Frontal cortex (tissue), 4 donors: ENCODE measurements around the gene NOPCHAP1. TPM values are rescaled to one million over a fixed set of nuclear protein-coding genes. Genes with fewer than 3 reads are reported as not detected.
"Not testable (repeated sequence)": the region's sequence is repeated elsewhere in the genome, so short reads cannot be mapped to it uniquely, and the experiment has no call there.

ENCODE experiments used
- DNase-seq, 2 donors: peaks; one replicate each; pipeline ENCODE4 v3.0.0; 2012; ENCODE audit warnings: low spot score in 2 of 2
- FAIRE-seq: peaks from 2 replicates; lab custom pipeline; 2012; peaks lifted over from hg19 to GRCh38; lab: Jason Lieb, UNC
- total RNA-seq: library from RNA; depleted of rRNA; stranded (reverse); fragments of >200 nt; gene quantifications from one replicate; pipeline ENCODE4 v1.2.3, GENCODE V29; 2014
- donor health status: control.
- donor health status: control.
- donor health status: control.

NOPCHAP1 gene
- total RNA-seq, 1 donor from 2014 or later: 12.6 TPM

DNA sequence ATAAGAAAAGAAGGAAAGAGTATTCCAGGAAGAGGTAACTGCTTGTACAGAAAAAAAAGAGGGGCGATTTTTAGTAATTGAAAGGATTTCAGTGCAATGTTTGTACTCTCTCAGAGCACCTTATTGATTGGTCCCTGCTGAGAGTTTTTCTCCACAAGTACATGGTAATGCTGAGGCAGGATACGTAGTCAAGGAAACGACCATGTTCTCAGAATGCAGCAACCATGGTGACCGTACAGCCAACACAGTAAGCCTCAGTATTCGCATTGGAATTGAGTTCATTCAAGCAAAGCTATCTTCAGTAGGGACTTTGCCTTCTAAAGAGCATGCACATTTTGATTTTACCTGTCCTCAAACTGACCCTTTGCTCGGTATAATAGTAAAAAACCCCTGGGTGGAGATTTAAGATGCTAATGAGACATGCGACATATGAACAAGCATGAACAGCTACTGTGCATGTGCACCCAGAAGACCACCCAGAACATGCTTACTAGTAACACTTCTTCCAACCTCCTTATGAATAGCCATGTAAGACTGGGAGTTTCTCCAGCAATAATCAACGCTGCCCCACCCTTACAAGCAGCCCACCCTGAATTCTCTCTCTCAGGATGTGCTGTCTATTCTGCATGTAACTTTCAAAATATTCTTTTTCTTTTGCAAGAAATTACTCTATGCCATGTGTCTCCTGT, 21.8 kb upstream of the NOPCHAP1 start:
- FAIRE-seq (no peak), DNase-seq (no peak)

- FAIRE-seq: no peak
- no peak for DNase-seq
Observed at GRCh38 chr12:104964856-104965205, 21.3 kb upstream of the NOPCHAP1 start.

DNA sequence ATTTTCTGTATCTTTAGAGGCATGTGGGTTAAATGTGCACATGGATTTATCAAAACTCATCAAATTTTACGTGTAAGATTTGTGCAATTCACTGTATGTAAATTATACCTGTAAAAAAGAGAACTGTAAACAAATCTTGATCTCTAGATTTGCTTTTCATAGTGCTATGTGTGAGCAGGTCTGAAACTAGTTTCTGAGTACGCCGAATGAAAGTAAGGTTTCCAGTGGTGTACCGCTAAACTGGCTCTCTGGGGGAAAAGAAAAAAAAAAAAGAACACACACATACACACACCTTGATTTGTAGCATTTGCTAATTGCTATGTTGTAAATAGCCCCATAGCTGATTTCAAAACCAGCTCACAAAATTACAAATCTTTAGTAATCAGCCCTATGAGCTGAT, 19.4 kb upstream of the NOPCHAP1 start:
- DNase-seq: no peak

DNA sequence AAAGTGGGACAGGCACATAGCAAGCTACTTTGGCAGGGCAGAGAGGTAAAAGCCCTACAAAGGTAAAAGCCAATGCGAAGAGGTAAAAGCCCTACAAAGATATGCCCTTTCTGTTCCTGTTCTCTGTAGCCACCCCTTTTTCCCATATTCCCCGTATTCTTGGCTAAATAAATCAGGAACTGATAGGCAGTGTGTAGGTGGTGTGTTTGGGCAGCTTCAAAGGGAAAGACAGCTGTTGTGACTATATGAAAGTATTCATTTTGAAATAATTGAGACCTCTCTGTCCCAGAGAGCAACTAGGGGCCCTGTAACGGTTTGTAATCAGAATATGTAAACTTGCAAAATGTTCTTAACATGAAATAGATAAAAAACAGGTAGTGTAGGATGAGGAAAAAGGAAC, 16.8 kb upstream of the NOPCHAP1 start:
- DNase-seq (no peak), FAIRE-seq (no peak)

More for the DNA sequence above, 19.4 kb upstream of the NOPCHAP1 start:
- no peak for FAIRE-seq

DNA sequence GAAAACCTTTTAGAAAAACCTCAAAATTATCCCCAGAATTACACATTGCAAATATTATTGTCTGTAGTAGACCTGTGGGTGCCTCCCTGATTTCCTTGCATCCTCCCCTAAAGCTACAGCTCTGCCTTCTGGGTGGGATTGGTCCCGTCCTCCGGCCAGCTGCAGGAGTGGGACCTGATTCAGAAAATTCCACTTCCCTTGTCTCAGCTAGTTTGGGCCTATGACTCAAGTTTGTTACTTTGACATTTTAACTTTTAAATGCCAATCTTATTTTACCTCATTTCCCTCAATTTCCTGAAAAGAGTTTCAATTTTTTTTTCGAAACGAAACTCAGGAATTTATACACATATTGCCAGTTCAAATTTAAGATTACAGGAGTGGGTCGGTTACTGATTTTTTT, 14.8 kb upstream of the NOPCHAP1 start:
- no peak for FAIRE-seq
- no peak for DNase-seq

GRCh38 chr12:104973250-104973649, 12.9 kb upstream of the NOPCHAP1 start:
- no peak for FAIRE-seq
- no peak for DNase-seq

DNA sequence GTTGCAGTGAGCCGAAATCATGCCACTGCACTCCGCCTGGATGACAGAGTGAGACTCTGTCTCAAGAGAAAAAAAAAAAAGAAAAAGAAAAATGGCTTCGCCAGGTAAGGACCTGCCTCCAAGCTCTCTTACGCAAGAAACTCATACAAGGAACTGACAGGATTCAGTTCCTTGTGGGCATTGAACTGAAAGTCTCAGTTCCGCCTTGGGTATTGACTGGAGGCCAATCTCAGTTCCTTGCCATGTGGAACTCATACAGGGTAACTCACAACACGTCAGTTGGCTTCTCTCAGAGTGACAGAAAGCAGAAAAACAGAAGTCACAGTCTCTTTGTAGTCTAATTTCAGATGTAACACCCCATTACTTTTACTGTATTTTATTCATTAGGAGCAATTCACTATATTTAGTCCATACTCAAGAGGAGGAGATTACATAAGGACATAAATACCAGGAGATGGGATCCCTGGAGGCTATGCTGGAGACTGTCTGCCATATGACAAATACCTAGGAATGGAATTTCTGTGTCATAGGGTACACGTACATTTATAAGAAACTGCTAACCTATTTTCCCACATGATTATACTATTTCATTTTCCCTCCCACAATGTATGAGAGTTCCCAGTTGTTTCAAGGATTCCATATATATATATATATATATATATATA, 11.4 kb upstream of the NOPCHAP1 start:
- no peak for FAIRE-seq
- no peak for DNase-seq

GRCh38 chr12:104975587-104976343, 10.4 kb upstream of the NOPCHAP1 start:
- no peak for DNase-seq
- FAIRE-seq: no peak

GRCh38 chr12:104976703-104977102, 9.4 kb upstream of the NOPCHAP1 start:
- FAIRE-seq: no peak
- no peak for DNase-seq

DNA sequence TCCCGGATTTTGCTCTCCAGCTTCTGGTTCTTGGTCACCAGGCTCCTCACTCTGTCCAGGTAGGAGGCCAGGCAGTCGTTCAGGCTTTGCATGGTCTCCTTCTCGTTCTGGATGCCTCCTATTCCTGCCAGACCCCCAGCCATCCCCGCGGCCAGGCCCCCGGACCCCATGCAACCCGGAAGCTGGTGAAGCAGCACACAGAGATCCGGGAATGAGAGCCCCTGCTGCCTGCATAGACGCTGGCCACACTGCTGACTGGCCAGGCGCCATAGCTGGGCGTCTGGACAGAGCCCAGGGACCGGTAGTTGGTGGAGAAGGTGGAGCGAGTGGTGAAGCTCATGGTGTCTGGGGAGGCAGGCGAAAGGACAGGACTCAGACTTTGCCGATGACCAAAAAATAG, 8.4 kb upstream of the NOPCHAP1 start:
- not testable (repeated sequence) for DNase-seq, FAIRE-seq

GRCh38 chr12:104985206-104985605, 910 bp upstream of the NOPCHAP1 start:
- DNase-seq (no peak), FAIRE-seq (no peak)

DNA sequence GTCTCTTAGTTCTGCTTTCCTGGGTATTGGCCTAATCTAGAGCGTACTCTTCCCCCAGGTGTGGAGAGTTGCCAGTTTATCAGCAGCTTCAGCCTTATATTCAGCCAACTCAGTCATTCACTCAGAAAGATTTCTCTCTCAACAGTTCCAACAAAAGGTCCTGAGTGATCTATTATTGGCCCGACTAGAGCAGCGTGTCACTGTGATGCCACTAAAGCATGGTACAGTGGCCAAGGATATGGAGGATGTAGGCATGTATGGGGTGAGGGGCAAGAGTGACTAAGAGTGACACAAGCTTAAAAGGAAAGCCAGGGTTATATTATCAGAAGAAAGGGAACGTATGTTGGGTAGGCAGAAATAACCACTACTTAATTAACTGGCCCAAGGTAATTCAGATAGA, 4.8 kb downstream of the NOPCHAP1 start:
- FAIRE-seq: no peak
- no peak for DNase-seq

GRCh38 chr12:104991565-104992128, 5.5 kb downstream of the NOPCHAP1 start:
- FAIRE-seq (no peak), DNase-seq (no peak)

GRCh38 chr12:104994336-104994735, 8.2 kb downstream of the NOPCHAP1 start:
- FAIRE-seq (no peak), DNase-seq (no peak)

- no peak for FAIRE-seq
- DNase-seq: no peak
Observed at GRCh38 chr12:104997541-104997940, 11.4 kb downstream of the NOPCHAP1 start.

GRCh38 chr12:104998423-104999346, 12.6 kb downstream of the NOPCHAP1 start:
- no peak for FAIRE-seq
- no peak for DNase-seq

- FAIRE-seq: no peak
- DNase-seq: no peak
Observed at GRCh38 chr12:104999347-104999685, 13.2 kb downstream of the NOPCHAP1 start.

DNA sequence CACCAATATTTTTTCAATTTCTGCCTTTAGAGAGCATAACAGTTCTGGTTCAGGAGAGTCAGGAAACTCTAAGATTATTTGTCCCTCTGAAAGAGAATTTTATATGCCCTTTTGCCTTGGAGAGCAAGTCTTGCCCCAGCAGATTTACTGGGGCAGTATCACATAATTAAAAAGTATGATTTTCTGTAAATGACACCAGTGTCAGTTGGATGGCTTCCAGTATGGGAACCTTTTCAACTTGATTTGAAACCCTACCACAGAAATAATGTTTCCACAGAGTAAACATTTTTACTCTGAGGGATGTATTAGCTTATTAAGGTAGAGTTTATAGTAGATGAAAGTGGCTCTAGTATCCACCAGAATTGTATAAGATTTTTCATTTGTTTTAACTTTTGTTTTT, 15.4 kb downstream of the NOPCHAP1 start:
- FAIRE-seq: no peak
- DNase-seq: no peak

DNA sequence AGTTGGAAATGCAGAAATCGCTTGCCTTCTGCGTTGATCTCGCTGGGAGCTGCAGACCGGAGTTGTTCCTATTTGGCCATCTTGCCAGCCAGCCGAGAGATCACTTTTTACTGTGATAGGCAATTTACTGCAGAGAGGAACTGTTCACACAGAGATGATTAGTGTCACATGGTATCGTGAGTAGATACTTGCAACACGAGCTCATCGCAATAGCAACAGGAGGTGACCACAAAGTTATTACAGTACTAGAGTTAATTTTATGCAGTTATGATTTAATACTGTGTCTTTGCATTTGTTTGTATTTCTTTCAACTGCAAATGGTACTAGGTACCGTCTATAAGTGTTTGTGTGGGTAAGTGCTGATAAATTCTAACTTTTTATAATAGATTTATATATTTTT, 27.8 kb downstream of the NOPCHAP1 start:
- FAIRE-seq (no peak), DNase-seq (no peak)

GRCh38 chr12:105014603-105015002, 28.5 kb downstream of the NOPCHAP1 start:
- DNase-seq (no peak), FAIRE-seq (no peak)
